A549 (cell line): ENCODE measurements around the gene GPR176. TPM values are rescaled to one million over a fixed set of nuclear protein-coding genes. Genes with fewer than 3 reads are reported as not detected.

ENCODE experiments used
- ATAC-seq, 2 experiments: fragments of 200-7000 bp in 1 of 2; fragments of >200 bp in 1 of 2; cut with Nextera tagmentation in 1 of 2; cut with Tn5 transposase in 1 of 2; 3 replicates each; pipeline versions ENCODE4 v1.8.0 to v1.9.1; 2018 to 2020; ENCODE audit warnings: mild to moderate bottlenecking in 1 of 2, moderate library complexity in 1 of 2
- CTCF ChIA-PET: fragments of 300-600 bp; sonication (Branson Sonifier 250); formaldehyde crosslinking; extraction: SDS; loops from one replicate; lab custom pipeline; 2021; ENCODE audit warnings: antibody characterized with exemption, inconsistent platforms; lab: Yijun Ruan, JAX
- POLR2A ChIA-PET: fragments of 350-600 bp; formaldehyde crosslinking; extraction: SDS; loops from one replicate; lab custom pipeline; 2021; ENCODE audit warnings: antibody characterized with exemption, inconsistent platforms; lab: Yijun Ruan, JAX
- DNase-seq, 2 experiments: peaks; one replicate each; pipeline versions ENCODE4 v3.0.0 to v3.0.0-alpha.2; 2011 to 2016; ENCODE audit warnings: low read depth in 1 of 2, low spot score in 1 of 2
- FAIRE-seq: peaks from 2 replicates; lab custom pipeline; 2011; peaks lifted over from hg19 to GRCh38; lab: Jason Lieb, UNC
- H3K27ac ChIP-seq, 2 experiments: fragments of >200 bp; sonication (Bioruptor Twin); formaldehyde crosslinking; 3 replicates each; pipeline ENCODE4 v1.5.1; 2016 to 2017
- H3K4me1 ChIP-seq: fragments of >200 bp; sonication (Bioruptor Twin); formaldehyde crosslinking; 3 replicates; pipeline ENCODE4 v1.6.1; 2016
- H3K4me2 ChIP-seq: fragments of >200 bp; sonication (Bioruptor Twin); formaldehyde crosslinking; 3 replicates; pipeline ENCODE4 v1.6.1; 2016
- H3K4me3 ChIP-seq: fragments of >200 bp; sonication (Bioruptor Twin); formaldehyde crosslinking; 3 replicates; pipeline ENCODE4 v1.5.1; 2016
- H3K9me3 ChIP-seq: fragments of >200 bp; sonication (Bioruptor Twin); formaldehyde crosslinking; 3 replicates; pipeline ENCODE4 v1.6.1; 2016
- ATOH8 ChIP-seq: fragments of 250-450 bp; sonication (Bioruptor Pico); IDR thresholded peaks from 2 replicates; pipeline ENCODE4 v1.5.0; 2020; ENCODE audit warnings: low read depth, mild to moderate bottlenecking, moderate library complexity
- CEBPB ChIP-seq, 2 experiments: fragments of >200 bp in 1 of 2; sonication (Bioruptor Twin) in 1 of 2; formaldehyde crosslinking in 1 of 2; IDR thresholded peaks; 2 replicates each; pipeline ENCODE4 v1.6.1; 2012 to 2016
- CHD2 ChIP-seq: fragments of 150-350 bp; IDR thresholded peaks from 2 replicates; pipeline ENCODE4 v1.6.1; 2014; ENCODE audit warnings: low read length; ENCODE audit not compliant: partially characterized antibody
- CHD4 ChIP-seq: fragments of 200-600 bp; sonication (generic); IDR thresholded peaks from 2 replicates; pipeline ENCODE4 v1.6.1; 2016; ENCODE audit warnings: antibody characterized with exemption, mild to moderate bottlenecking, borderline replicate concordance
- CTCF ChIP-seq: fragments of >200 bp; sonication (Bioruptor Twin); formaldehyde crosslinking; IDR thresholded peaks from 3 replicates; pipeline ENCODE4 v1.5.1; 2016
- E2F6 ChIP-seq: IDR thresholded peaks from 2 replicates; pipeline ENCODE4 v1.6.1; 2012; ENCODE audit warnings: low read depth, borderline replicate concordance
- EHF ChIP-seq: fragments of 250-450 bp; sonication (Bioruptor Pico); IDR thresholded peaks from 2 replicates; pipeline ENCODE4 v1.5.0; 2020; ENCODE audit warnings: mild to moderate bottlenecking
- EHMT2 ChIP-seq: fragments of 200-600 bp; sonication (generic); IDR thresholded peaks from 2 replicates; pipeline ENCODE4 v1.6.1; 2016; ENCODE audit warnings: antibody characterized with exemption, low read depth, mild to moderate bottlenecking, moderate library complexity
- ELK1 ChIP-seq: fragments of 150-350 bp; IDR thresholded peaks from 2 replicates; pipeline ENCODE4 v1.6.1; 2014; ENCODE audit warnings: low read depth, mild to moderate bottlenecking, low read length
- FOSB ChIP-seq: fragments of 250-450 bp; sonication (Bioruptor Pico); IDR thresholded peaks from 2 replicates; pipeline ENCODE4 v1.5.0; 2020; ENCODE audit warnings: mild to moderate bottlenecking, moderate library complexity
- FOSL2 ChIP-seq, 2 experiments: fragments of 450-650 bp in 1 of 2; fragments of >200 bp in 1 of 2; sonication (Bioruptor Twin) in 1 of 2; formaldehyde crosslinking; IDR thresholded peaks; 2 replicates each; pipeline versions ENCODE4 v1.5.0 to v1.6.1; 2016 to 2020; ENCODE audit warnings: mild to moderate bottlenecking in 1 of 2, moderate library complexity in 1 of 2
- FOXS1 ChIP-seq: fragments of 250-450 bp; sonication (Bioruptor Pico); IDR thresholded peaks from 2 replicates; pipeline ENCODE4 v1.5.0; 2020; ENCODE audit warnings: mild to moderate bottlenecking, moderate library complexity
- HES2 ChIP-seq: fragments of >200 bp; sonication (Bioruptor Twin); formaldehyde crosslinking; IDR thresholded peaks from 2 replicates; pipeline ENCODE4 v1.6.1; 2016
- KDM1A ChIP-seq: fragments of 200-600 bp; sonication (generic); IDR thresholded peaks from 2 replicates; pipeline ENCODE4 v1.6.1; 2016; ENCODE audit warnings: low read depth, mild to moderate bottlenecking
- MAFK ChIP-seq: fragments of 450-650 bp; IDR thresholded peaks from 2 replicates; pipeline ENCODE4 v1.6.1; 2014; ENCODE audit not compliant: partially characterized antibody
- PHF8 ChIP-seq: fragments of 200-600 bp; sonication (generic); IDR thresholded peaks from 2 replicates; pipeline ENCODE4 v1.6.1; 2016; ENCODE audit warnings: low read depth, mild to moderate bottlenecking, antibody characterized with exemption, moderate library complexity, borderline replicate concordance
- RARB ChIP-seq: fragments of 250-450 bp; sonication (Bioruptor Pico); IDR thresholded peaks from 2 replicates; pipeline ENCODE4 v1.8.0; 2021; ENCODE audit warnings: mild to moderate bottlenecking, moderate library complexity
- RCOR1 ChIP-seq: fragments of 150-350 bp; IDR thresholded peaks from 2 replicates; pipeline ENCODE4 v1.6.1; 2014; ENCODE audit warnings: antibody characterized with exemption, low read length, low read depth
- REST ChIP-seq: fragments of 200-600 bp; sonication (generic); IDR thresholded peaks from 2 replicates; pipeline ENCODE4 v1.6.1; 2016; ENCODE audit warnings: antibody characterized with exemption, mild to moderate bottlenecking, moderate library complexity
- TFCP2L1 ChIP-seq: fragments of 250-450 bp; sonication (Bioruptor Pico); IDR thresholded peaks from 2 replicates; pipeline ENCODE4 v1.5.0; 2021; ENCODE audit warnings: mild to moderate bottlenecking
- TP53 ChIP-seq: fragments of 250-450 bp; sonication (Bioruptor Pico); IDR thresholded peaks from 2 replicates; pipeline ENCODE4 v1.5.0; 2021; ENCODE audit warnings: mild to moderate bottlenecking, moderate library complexity
- USF2 ChIP-seq: fragments of 450-650 bp; IDR thresholded peaks from 2 replicates; pipeline ENCODE4 v1.6.1; 2014; ENCODE audit warnings: antibody characterized with exemption
- ZNF302 ChIP-seq: fragments of 250-450 bp; sonication (Bioruptor Pico); IDR thresholded peaks from 2 replicates; pipeline ENCODE4 v1.9.0; 2021; ENCODE audit warnings: inconsistent platforms, mild to moderate bottlenecking, moderate library complexity
- WGBS: methylation state at CpG from one replicate; pipeline ENCODE4 v1.1.6; 2017; ENCODE audit errors: missing lambda C conversion rate; 5-methylcytosine and 5-hydroxymethylcytosine counted together
- polyA plus RNA-seq, 4 experiments: library from polyadenylated mRNA; depleted of rRNA in 3 of 4; stranded (reverse); fragments of >200 nt; fragmentation: RNase III in 1 of 4; extraction: RNeasy Plus Mini Kit Qiagen cat#74134 plus additional on column Dnase treatment in 1 of 4; gene quantifications; 2 replicates in 3 of 4; 3 replicates in 1 of 4; pipeline ENCODE4 v1.2.3, GENCODE V29; 2011 to 2017

GPR176 gene
- polyA plus RNA-seq, 2 of the 4 experiments (the other 2 are of a cell fraction), result 1.5 to 8.1 TPM

- Histone ChIP-seq H3K4me1 (peaks cover 39% of the 10 kb centered on the region), H3K4me2 (no peak overlapping the region), H3K4me3 (no peak overlapping the region), H3K27ac (no peak overlapping the region), H3K9me3 (no peaks in the 10 kb centered on the region)
- ChIA-PET CTCF (interaction anchor here (0.8 kb wide), 1 partner anchor 154 kb away, joined by 3 read pairs; no protein-coding TSS in a partner anchor), POLR2A (no interaction called here)
- 78% methylated on average over 5 of the region's 6 CpGs for WGBS
- no peak for TF ChIP-seq REST
- no peak for TF ChIP-seq EHF (CRISPR knock-in tag)
- TF ChIP-seq ELK1, result no peak
- TF ChIP-seq PHF8, result no peak
- no peak for TF ChIP-seq EHMT2
- no peak for TF ChIP-seq CHD4
- no peak for TF ChIP-seq HES2
- TF ChIP-seq ATOH8 (CRISPR knock-in tag), result no peak
- TF ChIP-seq CTCF, result no peak
- TF ChIP-seq RCOR1, result no peak
- TF ChIP-seq RARB (CRISPR knock-in tag), result no peak
- no peak for TF ChIP-seq CHD2
- no peak for TF ChIP-seq FOSL2 (IDR thresholded peaks at IDR 0.05)
- TF ChIP-seq FOSL2 (CRISPR knock-in tag; IDR thresholded peaks at IDR 0.05), result no peak
- no peak for TF ChIP-seq KDM1A
- TF ChIP-seq ZNF302 (CRISPR knock-in tag), result no peak
- no peak for TF ChIP-seq FOXS1 (CRISPR knock-in tag)
- ATAC-seq (no peak), DNase-seq (no peak), FAIRE-seq (no peak)
Observed at GRCh38 chr15:39939487-39940452, 19.7 kb upstream of the GPR176 start.

GRCh38 chr15:39937696-39938095 is 17.6 kb upstream of the GPR176 start:
- Histone ChIP-seq H3K4me2 (no peak overlapping the region), H3K4me1 (peaks cover 39% of the 10 kb centered on the region), H3K4me3 (no peak overlapping the region), H3K27ac (no peak overlapping the region), H3K9me3 (no peaks in the 10 kb centered on the region)
- ChIA-PET CTCF (no interaction called here), POLR2A (no interaction called here)
- WGBS, result 88% methylated on average over 5 of the region's 5 CpGs
- FAIRE-seq (no peak), DNase-seq (no peak), ATAC-seq (no peak)
- TF ChIP-seq FOSB (CRISPR knock-in tag), result no peak
- no peak for TF ChIP-seq HES2
- TF ChIP-seq CEBPB (IDR thresholded peaks at IDR 0.05), result no peak
- no peak for TF ChIP-seq USF2
- TF ChIP-seq E2F6, result no peak
- no peak for TF ChIP-seq MAFK
- no peak for TF ChIP-seq TFCP2L1
- TF ChIP-seq TP53 (CRISPR knock-in tag), result no peak
- no peak for TF ChIP-seq CHD2
